OCI-LY1 (cell line): ENCODE data around the gene PCNP.
"Not testable (repeated sequence)": the region's sequence is repeated elsewhere in the genome, so short reads cannot be mapped to it uniquely, and the experiment has no call there.

ENCODE experiments used
- H2AFZ ChIP-seq: fragments of 200-600 bp; sonication (generic), shearing (Covaris generic); 2 replicates; pipeline ENCODE4 v1.6.0; 2014; ENCODE audit warnings: antibody characterized with exemption, mild to moderate bottlenecking, low read length
- H3F3A ChIP-seq: fragments of 200-600 bp; sonication (generic), shearing (Covaris generic); 2 replicates; pipeline ENCODE4 v1.6.0; 2014; ENCODE audit warnings: mild to moderate bottlenecking, antibody characterized with exemption, low read length, moderate library complexity; ENCODE audit not compliant: insufficient read depth
- H3K27ac ChIP-seq: fragments of 200-600 bp; sonication (generic); 2 replicates; pipeline ENCODE4 v1.5.1; 2014; ENCODE audit warnings: low read length, mixed run types, mild to moderate bottlenecking, low read depth; ENCODE audit not compliant: poor library complexity, severe bottlenecking
- H3K27me3 ChIP-seq: fragments of 200-600 bp; sonication (generic); 2 replicates; pipeline ENCODE4 v1.6.0; 2014; ENCODE audit warnings: antibody characterized with exemption, mild to moderate bottlenecking, low read length, moderate library complexity; ENCODE audit not compliant: insufficient read depth
- H3K36me3 ChIP-seq: fragments of 200-600 bp; sonication (generic); 2 replicates; pipeline ENCODE4 v1.6.1; 2014; ENCODE audit warnings: mild to moderate bottlenecking, antibody characterized with exemption, low read length, moderate library complexity, mixed read lengths; ENCODE audit not compliant: insufficient read depth
- H3K4me1 ChIP-seq: fragments of 200-600 bp; sonication (generic); 2 replicates; pipeline ENCODE4 v1.5.1; 2014; ENCODE audit warnings: mild to moderate bottlenecking, low read length, moderate library complexity; ENCODE audit not compliant: insufficient read depth, severe bottlenecking
- H3K4me2 ChIP-seq: fragments of 200-600 bp; sonication (generic), shearing (Covaris generic); 2 replicates; pipeline ENCODE4 v1.6.1; 2014; ENCODE audit warnings: low read length
- H3K4me3 ChIP-seq: fragments of 200-600 bp; sonication (generic); 2 replicates; pipeline ENCODE4 v1.5.1; 2014; ENCODE audit warnings: low read length, low read depth, mild to moderate bottlenecking, mixed read lengths; ENCODE audit not compliant: poor library complexity, severe bottlenecking
- H3K79me2 ChIP-seq: fragments of 200-600 bp; shearing (Covaris generic); 2 replicates; pipeline ENCODE4 v1.6.1; 2016; ENCODE audit warnings: mixed run types, low read length, mixed read lengths; ENCODE audit not compliant: insufficient read depth
- H3K9ac ChIP-seq: fragments of 200-600 bp; sonication (generic), shearing (Covaris generic); 2 replicates; pipeline ENCODE4 v1.6.1; 2014; ENCODE audit warnings: mild to moderate bottlenecking, low read length, mixed read lengths
- H3K9me2 ChIP-seq: fragments of 200-600 bp; sonication (generic), shearing (Covaris generic); 2 replicates; pipeline ENCODE4 v1.6.1; 2014; ENCODE audit warnings: low read depth, mild to moderate bottlenecking, low read length, mixed read lengths
- H3K9me3 ChIP-seq: fragments of 200-600 bp; shearing (Covaris generic); 2 replicates; pipeline ENCODE4 v1.6.1; 2014; ENCODE audit warnings: low read length, mixed read lengths
- H4K20me1 ChIP-seq: fragments of 200-600 bp; sonication (generic), shearing (Covaris generic); 2 replicates; pipeline ENCODE4 v1.6.0; 2016; ENCODE audit warnings: mild to moderate bottlenecking, low read length; ENCODE audit not compliant: insufficient read depth
- CTCF ChIP-seq: fragments of 200-600 bp; sonication (generic), shearing (Covaris generic); IDR thresholded peaks from 2 replicates; pipeline ENCODE4 v1.5.1; 2017; ENCODE audit warnings: mild to moderate bottlenecking, antibody characterized with exemption, low read length, moderate library complexity, mixed read lengths
- EZH2 ChIP-seq: fragments of 200-600 bp; sonication (generic), shearing (Covaris generic); IDR thresholded peaks from 2 replicates; pipeline ENCODE4 v1.8.0; 2017; ENCODE audit warnings: borderline replicate concordance, mixed run types, mild to moderate bottlenecking, antibody characterized with exemption, low read length, moderate library complexity, mixed read lengths

Gene PCNP

DNA sequence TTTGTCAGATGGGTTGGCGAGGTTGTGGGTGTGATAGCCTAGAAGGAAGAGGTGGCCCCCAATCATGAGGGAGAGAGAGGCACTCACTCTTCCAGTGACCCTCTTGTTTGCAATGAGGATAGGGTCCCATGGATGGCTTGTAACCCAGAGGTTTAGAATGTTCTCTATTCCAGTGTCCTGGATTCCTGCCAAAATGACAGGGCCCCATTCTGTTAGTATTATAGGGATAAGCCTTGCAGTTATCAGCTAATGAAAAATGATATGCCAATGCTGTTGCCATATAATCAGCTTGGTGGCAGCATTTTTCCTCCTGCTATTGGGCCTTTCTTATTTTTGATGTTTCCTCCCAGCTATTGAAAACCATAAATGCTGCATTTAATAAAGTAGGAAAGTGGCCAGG is 37.7 kb upstream of the PCNP start:
- Histone ChIP-seq H3K9me3 (no peaks in the 10 kb centered on the region), H2AFZ (no peak overlapping the region), H3K27me3 (no peaks in the 10 kb centered on the region; the same call in 1 of the 2 replicates), H3K9ac (no peak overlapping the region), H3K9me2 (no peaks in the 10 kb centered on the region), H3F3A (no peaks in the 10 kb centered on the region), H4K20me1 (no peaks in the 10 kb centered on the region), H3K36me3 (no peaks in the 10 kb centered on the region), H3K4me1 (no peaks in the 10 kb centered on the region), H3K27ac (no peak overlapping the region), H3K79me2 (no peaks in the 10 kb centered on the region), H3K4me3 (no peak overlapping the region), H3K4me2 (no peak overlapping the region)
- TF ChIP-seq EZH2 (no peak), CTCF (no peak)

- H3K9me2 ChIP-seq, H3K4me3 ChIP-seq, H3K9me3 ChIP-seq, H3K27me3 ChIP-seq, H4K20me1 ChIP-seq, H2AFZ ChIP-seq, H3K36me3 ChIP-seq, H3K4me2 ChIP-seq, H3K4me1 ChIP-seq, H3K27ac ChIP-seq, H3K9ac ChIP-seq, H3K79me2 ChIP-seq, H3F3A ChIP-seq: not testable (repeated sequence)
Observed at GRCh38 chr3:101536955-101537354, 37.0 kb upstream of the PCNP start.

DNA sequence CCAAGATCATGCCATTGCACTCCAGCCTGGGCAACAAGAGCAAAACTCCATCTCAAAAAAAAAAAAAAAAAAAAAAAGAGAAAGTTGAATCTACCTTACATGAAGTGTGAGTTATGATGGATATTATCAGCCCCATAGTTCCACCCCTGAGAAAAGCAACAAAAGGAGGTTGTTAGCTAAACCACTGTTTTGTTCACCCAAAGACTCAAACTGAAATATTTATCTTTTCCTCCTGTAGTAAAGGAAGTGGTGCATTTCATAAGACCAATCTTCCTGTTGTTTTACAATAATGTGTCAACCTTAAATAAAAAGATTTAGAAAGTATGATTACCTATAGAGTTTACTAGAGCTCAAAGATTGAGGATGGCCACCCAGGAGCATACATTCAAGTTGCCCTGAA is 31.0 kb upstream of the PCNP start:
- TF ChIP-seq EZH2, result no peak
- TF ChIP-seq CTCF, result no peak
- no peaks in the 10 kb centered on the region for H3K79me2 ChIP-seq
- no peak overlapping the region for H3K27ac ChIP-seq
- no peak overlapping the region for H2AFZ ChIP-seq
- H3K9me3 ChIP-seq, result peaks cover 3% of the 10 kb centered on the region; the same call in 1 of the 2 replicates
- H4K20me1 ChIP-seq, result no peaks in the 10 kb centered on the region
- no peak overlapping the region for H3K4me2 ChIP-seq
- H3K4me1 ChIP-seq, result no peaks in the 10 kb centered on the region
- H3K4me3 ChIP-seq, result no peak overlapping the region
- H3K9me2 ChIP-seq, result no peaks in the 10 kb centered on the region
- H3F3A ChIP-seq, result no peaks in the 10 kb centered on the region
- no peak overlapping the region for H3K9ac ChIP-seq
- no peaks in the 10 kb centered on the region for H3K27me3 ChIP-seq
- H3K36me3 ChIP-seq, result no peaks in the 10 kb centered on the region

- H3K9ac ChIP-seq, result no peak overlapping the region
- H2AFZ ChIP-seq, result no peak overlapping the region
- H3K4me2 ChIP-seq, result no peak overlapping the region
- H3K9me3 ChIP-seq, result peaks cover 3% of the 10 kb centered on the region; the same call in 1 of the 2 replicates
- H3K27me3 ChIP-seq, result no peaks in the 10 kb centered on the region
- no peaks in the 10 kb centered on the region for H3K4me1 ChIP-seq
- no peak overlapping the region for H3K27ac ChIP-seq
- H3K79me2 ChIP-seq, result no peaks in the 10 kb centered on the region
- H3K9me2 ChIP-seq, result no peaks in the 10 kb centered on the region
- no peaks in the 10 kb centered on the region for H4K20me1 ChIP-seq
- TF ChIP-seq EZH2 (no peak), CTCF (peak; percentile 19; the same call in 1 of the 2 replicates)
- H3K4me3 ChIP-seq, result no peak overlapping the region
- no peaks in the 10 kb centered on the region for H3F3A ChIP-seq
- no peaks in the 10 kb centered on the region for H3K36me3 ChIP-seq
Observed at GRCh38 chr3:101544161-101544850, 29.7 kb upstream of the PCNP start.
